ENCODE data around the gene PLCB1. TPM values are rescaled to one million over a fixed set of nuclear protein-coding genes. Genes with fewer than 3 reads are reported as not detected.

The PLCB1 gene
- total and polyA plus RNA-seq, 2 donors (not counting 1 experiment from before 2014, with no cell fraction given) = 13.4 to 23.3 TPM

GRCh38 chr20:8798505-8798904, 666.4 kb downstream of the PLCB1 start:
- no peak overlapping the region for H3K9ac ChIP-seq (ENCODE audit: insufficient read depth, low read length)
- H3K27me3 ChIP-seq (ENCODE audit: control insufficient read depth, insufficient read depth, low read length) = no peaks in the 10 kb centered on the region
- H4K20me1 ChIP-seq (ENCODE audit: control insufficient read depth, extremely low read depth, insufficient read depth, low read length) = no peaks in the 10 kb centered on the region
- H3K4me2 ChIP-seq (ENCODE audit: extremely low read depth, insufficient read depth, low read length) = no peak overlapping the region
- H3K79me2 ChIP-seq (ENCODE audit: control insufficient read depth, insufficient read depth, low read length) = no peaks in the 10 kb centered on the region
- TF ChIP-seq EZH2 (IDR thresholded peaks at IDR 0.05; ENCODE audit: low read length, missing control alignments) = no peak
- TF ChIP-seq CTCF (conservative IDR thresholded peaks at IDR 0.05 in 1 of 2, IDR thresholded peaks at IDR 0.05 in 1 of 2; ENCODE audit: low read depth in 1 of 2, low read length in 2 of 2) = no peak
- no peak overlapping the region for H2AFZ ChIP-seq (ENCODE audit: low read length)
- no peak overlapping the region for H3K27ac ChIP-seq (ENCODE audit: insufficient read depth, low read length)
- H3K9me3 ChIP-seq (ENCODE audit: control insufficient read depth, insufficient read depth, low read depth, low read length) = no peaks in the 10 kb centered on the region
- peak; percentile 31 to 42 for DNase-seq (ENCODE audit: low read depth in 2 of 2)
- no peaks in the 10 kb centered on the region for H3K36me3 ChIP-seq (ENCODE audit: control insufficient read depth, insufficient read depth, low read length)
- no peaks in the 10 kb centered on the region for H3K4me1 ChIP-seq (ENCODE audit: control insufficient read depth, extremely low read depth, insufficient read depth, low read length)
- no peak overlapping the region for H3K4me3 ChIP-seq (replicated peaks in 1 of 4; ENCODE audit: control extremely low read depth in 1 of 4, insufficient read depth in 1 of 4, low read depth in 3 of 4, low read length in 4 of 4)

GRCh38 chr20:8800089-8800488, 668.0 kb downstream of the PLCB1 start:
- H3K27me3 ChIP-seq (ENCODE audit: control insufficient read depth, insufficient read depth, low read length) = no peaks in the 10 kb centered on the region
- no peak overlapping the region for H3K4me3 ChIP-seq (replicated peaks in 1 of 4; ENCODE audit: control extremely low read depth in 1 of 4, insufficient read depth in 1 of 4, low read depth in 3 of 4, low read length in 4 of 4)
- H3K79me2 ChIP-seq (ENCODE audit: control insufficient read depth, insufficient read depth, low read length) = no peaks in the 10 kb centered on the region
- H3K4me1 ChIP-seq (ENCODE audit: control insufficient read depth, extremely low read depth, insufficient read depth, low read length) = no peaks in the 10 kb centered on the region
- no peak overlapping the region for H3K9ac ChIP-seq (ENCODE audit: insufficient read depth, low read length)
- H3K9me3 ChIP-seq (ENCODE audit: control insufficient read depth, insufficient read depth, low read depth, low read length) = no peaks in the 10 kb centered on the region
- no peak overlapping the region for H3K4me2 ChIP-seq (ENCODE audit: extremely low read depth, insufficient read depth, low read length)
- H2AFZ ChIP-seq (ENCODE audit: low read length) = no peak overlapping the region
- H4K20me1 ChIP-seq (ENCODE audit: control insufficient read depth, extremely low read depth, insufficient read depth, low read length) = no peaks in the 10 kb centered on the region
- TF ChIP-seq CTCF (conservative IDR thresholded peaks at IDR 0.05 in 1 of 2, IDR thresholded peaks at IDR 0.05 in 1 of 2; ENCODE audit: low read depth in 1 of 2, low read length in 2 of 2) (peak in 1 of 2 donors; percentile 11), EZH2 (IDR thresholded peaks at IDR 0.05; ENCODE audit: low read length, missing control alignments) (no peak)
- no peaks in the 10 kb centered on the region for H3K36me3 ChIP-seq (ENCODE audit: control insufficient read depth, insufficient read depth, low read length)
- no peak for DNase-seq (ENCODE audit: low read depth in 2 of 2)
- no peak overlapping the region for H3K27ac ChIP-seq (ENCODE audit: insufficient read depth, low read length)

GRCh38 chr20:8801686-8802085, 669.6 kb downstream of the PLCB1 start:
- H3K4me1 ChIP-seq (ENCODE audit: control insufficient read depth, extremely low read depth, insufficient read depth, low read length) = no peaks in the 10 kb centered on the region
- H3K9ac ChIP-seq (ENCODE audit: insufficient read depth, low read length) = no peak overlapping the region
- TF ChIP-seq EZH2 (IDR thresholded peaks at IDR 0.05; ENCODE audit: low read length, missing control alignments) = no peak
- no peak for TF ChIP-seq CTCF (conservative IDR thresholded peaks at IDR 0.05 in 1 of 2, IDR thresholded peaks at IDR 0.05 in 1 of 2; ENCODE audit: low read depth in 1 of 2, low read length in 2 of 2)

More at GRCh38 chr20:8801686-8802085, 669.6 kb downstream of the PLCB1 start:
- Histone ChIP-seq H3K79me2 (ENCODE audit: control insufficient read depth, insufficient read depth, low read length) (no peaks in the 10 kb centered on the region), H3K4me2 (ENCODE audit: extremely low read depth, insufficient read depth, low read length) (no peak overlapping the region), H4K20me1 (ENCODE audit: control insufficient read depth, extremely low read depth, insufficient read depth, low read length) (no peaks in the 10 kb centered on the region), H3K27me3 (ENCODE audit: control insufficient read depth, insufficient read depth, low read length) (no peaks in the 10 kb centered on the region), H3K9me3 (ENCODE audit: control insufficient read depth, insufficient read depth, low read depth, low read length) (no peaks in the 10 kb centered on the region), H3K36me3 (ENCODE audit: control insufficient read depth, insufficient read depth, low read length) (no peaks in the 10 kb centered on the region), H2AFZ (ENCODE audit: low read length) (no peak overlapping the region), H3K4me3 (replicated peaks in 1 of 4; ENCODE audit: control extremely low read depth in 1 of 4, insufficient read depth in 1 of 4, low read depth in 3 of 4, low read length in 4 of 4) (no peak overlapping the region), H3K27ac (ENCODE audit: insufficient read depth, low read length) (no peak overlapping the region)
- no peak for DNase-seq (ENCODE audit: low read depth in 2 of 2)
